Naive thymus-derived CD4-positive, alpha-beta T cell (primary cell): ENCODE data around the gene FGD4. TPM values are rescaled to one million over a fixed set of nuclear protein-coding genes. Genes with fewer than 3 reads are reported as not detected.

Experiments used
- ATAC-seq: fragments of 150-1000 bp; cut with Tn5 transposase; 2 replicates; pipeline ENCODE4 v1.10.0; 2021; ENCODE audit warnings: mild to moderate bottlenecking, moderate library complexity
- CTCF ChIA-PET: fragments of 350-600 bp; sonication (Branson Sonifier 250); formaldehyde crosslinking; loops from one replicate; lab custom pipeline; 2021; ENCODE audit warnings: antibody characterized with exemption; lab: Charles Lee
- POLR2A ChIA-PET: fragments of 350-600 bp; sonication (Branson Sonifier 250); formaldehyde crosslinking; loops from one replicate; lab custom pipeline; 2021; ENCODE audit warnings: antibody characterized with exemption, inconsistent platforms; lab: Charles Lee
- DNase-seq, 9 donors: peaks; one replicate each; pipeline versions ENCODE4 v3.0.0 to v3.0.0-alpha.2; 2020 to 2022; ENCODE audit warnings: mixed read lengths in 1 of 9
- H3K27ac ChIP-seq: one replicate; pipeline ENCODE4 v1.7.0; 2013; ENCODE audit warnings: mild to moderate bottlenecking, low read depth, low read length, moderate library complexity
- H3K27me3 ChIP-seq, 2 donors: one replicate each; pipeline ENCODE4 v1.7.0; 2013; ENCODE audit warnings: low read length in 2 of 2, mild to moderate bottlenecking in 2 of 2, moderate library complexity in 2 of 2; ENCODE audit not compliant: control insufficient read depth in 2 of 2, insufficient read depth in 2 of 2
- H3K36me3 ChIP-seq, 3 experiments: 1 replicate in 2 of 3; 2 replicates in 1 of 3; pipeline ENCODE4 v1.7.0; 2013; ENCODE audit warnings: low read length in 3 of 3, mild to moderate bottlenecking in 3 of 3, moderate library complexity in 1 of 3; ENCODE audit not compliant: insufficient read depth in 3 of 3, control insufficient read depth in 2 of 3
- H3K4me1 ChIP-seq, 2 donors: one replicate each; pipeline ENCODE4 v1.7.0; 2013; ENCODE audit warnings: low read length in 2 of 2, mild to moderate bottlenecking in 2 of 2, moderate library complexity in 1 of 2; ENCODE audit not compliant: control insufficient read depth in 2 of 2, insufficient read depth in 2 of 2
- H3K4me3 ChIP-seq: 2 replicates; pipeline ENCODE4 v1.7.0; 2013; ENCODE audit warnings: mild to moderate bottlenecking, low read length
- H3K9me3 ChIP-seq, 3 experiments: 1 replicate in 2 of 3; 2 replicates in 1 of 3; pipeline ENCODE4 v1.7.0; 2013; ENCODE audit warnings: low read length in 3 of 3; ENCODE audit not compliant: control insufficient read depth in 2 of 3
- H3K27ac Mint-ChIP-seq, 9 donors: one replicate each; pipeline ENCODE4 v1.8.0; 2020 to 2022; ENCODE audit warnings: mixed read lengths in 9 of 9, mild to moderate bottlenecking in 8 of 9, moderate library complexity in 5 of 9, inconsistent platforms in 2 of 9
- H3K27me3 Mint-ChIP-seq, 5 donors: one replicate each; pipeline ENCODE4 v1.8.0; 2021 to 2022; ENCODE audit warnings: mixed read lengths in 5 of 5, mild to moderate bottlenecking in 1 of 5
- H3K36me3 Mint-ChIP-seq, 5 donors: one replicate each; pipeline ENCODE4 v1.8.0; 2020 to 2022; ENCODE audit warnings: mixed read lengths in 5 of 5, mild to moderate bottlenecking in 3 of 5, inconsistent platforms in 1 of 5
- H3K4me1 Mint-ChIP-seq, 7 donors: one replicate each; pipeline ENCODE4 v1.8.0; 2020 to 2022; ENCODE audit warnings: mixed read lengths in 7 of 7, mild to moderate bottlenecking in 3 of 7, inconsistent platforms in 1 of 7
- H3K4me3 Mint-ChIP-seq, 10 donors: one replicate each; pipeline ENCODE4 v1.8.0; 2020 to 2022; ENCODE audit warnings: mild to moderate bottlenecking in 10 of 10, mixed read lengths in 10 of 10, moderate library complexity in 6 of 10, inconsistent platforms in 2 of 10
- H3K9me3 Mint-ChIP-seq, 11 donors: one replicate each; pipeline ENCODE4 v1.8.0; 2020 to 2022; ENCODE audit warnings: mixed read lengths in 11 of 11, mild to moderate bottlenecking in 4 of 11, inconsistent platforms in 1 of 11, moderate library complexity in 1 of 11
- intact Hi-C, 2 donors: fragments of 100-400 bp; cut with micrococcal nuclease; formaldehyde crosslinking; loops; one replicate each; pipeline ENCODE4 v1.15.1; 2023
- polyA plus RNA-seq, 2 donors: library from polyadenylated mRNA; unstranded; fragments of 300-500 nt; fragmentation: Illumina TruSeq; gene quantifications; one replicate each; pipeline ENCODE4 v1.2.3, GENCODE V29; 2021
- total RNA-seq, 6 experiments: library from RNA in 5 of 6; stranded (reverse) in 5 of 6; gene quantifications; 1 replicate in 5 of 6; 2 replicates in 1 of 6; pipeline ENCODE4 v1.2.3 and lab custom pipeline; 2021 to 2026

The FGD4 gene
- total and polyA plus RNA-seq, 7 experiments from 2014 or later, result 0.12 to 13.7 (median 0.50) TPM; not detected in 1

DNA sequence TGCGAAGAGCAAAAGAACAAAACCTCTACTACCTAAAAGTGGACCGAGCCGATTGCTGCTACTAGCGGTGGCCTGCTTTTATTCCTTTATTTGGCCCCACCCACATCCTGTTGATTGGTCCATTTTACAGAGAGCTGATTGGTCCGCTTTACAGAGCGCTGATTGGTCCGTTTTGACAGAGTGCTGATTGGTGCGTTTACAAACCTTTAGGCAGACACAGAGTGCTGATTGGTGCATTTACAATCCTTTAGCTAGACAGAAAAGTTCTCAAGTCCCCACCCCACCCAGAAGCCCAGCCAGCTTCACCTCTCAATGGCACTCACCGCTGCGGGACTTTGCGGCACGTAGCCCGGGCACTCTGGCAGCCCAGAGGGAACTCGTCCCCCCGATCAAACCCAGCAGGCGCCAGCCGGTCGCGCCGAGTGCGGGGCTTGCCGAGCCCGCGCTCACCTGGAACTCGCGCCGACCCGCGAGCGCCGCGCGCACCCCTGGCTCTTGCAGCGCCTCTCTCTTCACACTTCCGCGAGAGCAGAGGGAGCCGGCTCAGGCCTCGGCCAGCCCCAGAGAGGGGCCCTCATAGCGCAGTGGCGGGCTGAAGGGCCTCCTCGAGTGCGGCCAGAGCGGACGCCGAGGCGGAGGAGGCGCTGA, 8.7 kb upstream of the FGD4 start:
- H3K27me3 ChIP-seq, result no peaks in the 10 kb centered on the region
- intact Hi-C loops, result no loop called here
- H3K4me1 ChIP-seq, result no peaks in the 10 kb centered on the region
- Mint-ChIP-seq H3K4me1 (peaks cover 0 to 6% (median 3%) of the 10 kb centered on the region in 7 donors), H3K36me3 (no peaks in the 10 kb centered on the region), H3K9me3 (peaks cover 0 to 2% (median 0%) of the 10 kb centered on the region in 11 donors), H3K27me3 (peaks cover 10 to 22% (median 21%) of the 10 kb centered on the region in 5 donors), H3K27ac (no peak overlapping the region), H3K4me3 (peak overlapping the region; percentile 25 to 76 (median 62))
- no peaks in the 10 kb centered on the region for H3K9me3 ChIP-seq
- ChIA-PET POLR2A (no interaction called here), CTCF (no interaction called here)
- ATAC-seq (no peak), DNase-seq (peak in 5 of 9 donors; percentile 3 to 18 (median 14))
- H3K36me3 ChIP-seq, result no peaks in the 10 kb centered on the region
- H3K4me3 ChIP-seq, result no peak overlapping the region
- H3K27ac ChIP-seq, result no peak overlapping the region

DNA sequence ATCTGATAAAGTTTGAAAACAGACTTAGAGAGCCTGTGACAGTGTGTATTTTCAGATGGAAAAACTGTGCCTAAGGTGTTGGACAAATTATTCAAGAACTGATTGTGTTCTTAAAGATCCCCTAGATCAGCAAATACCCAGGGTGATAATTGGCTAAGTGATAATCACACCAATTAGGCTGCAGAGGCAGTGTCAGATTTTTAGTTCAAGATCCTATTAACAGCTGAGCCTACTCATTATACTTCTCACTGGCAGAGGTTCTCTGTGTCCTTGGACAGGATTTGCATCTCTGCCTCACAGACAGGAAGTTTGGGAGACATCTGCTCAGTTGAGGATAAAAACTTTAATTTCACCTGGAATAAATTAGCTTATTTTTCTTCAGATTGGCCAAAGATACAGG, 4.3 kb upstream of the FGD4 start:
- no peaks in the 10 kb centered on the region for H3K36me3 ChIP-seq
- no peak for ATAC-seq
- Mint-ChIP-seq H3K4me3 (no peak overlapping the region), H3K27ac (no peak overlapping the region), H3K36me3 (no peaks in the 10 kb centered on the region), H3K4me1 (peaks cover 1 to 9% (median 6%) of the 10 kb centered on the region in 7 donors), H3K27me3 (peaks cover 22 to 34% (median 26%) of the 10 kb centered on the region in 5 donors), H3K9me3 (no peaks in the 10 kb centered on the region)
- intact Hi-C loops, result loop anchor here in 1 of 2 donors (5.0 kb wide), 1 partner anchor 287 kb away; no protein-coding TSS in a partner anchor
- ChIA-PET POLR2A (no interaction called here), CTCF (no interaction called here)
- H3K9me3 ChIP-seq, result no peaks in the 10 kb centered on the region
- peaks cover 0 to 4% of the 10 kb centered on the region in 2 donors for H3K27me3 ChIP-seq
- DNase-seq, result no peak
- no peak overlapping the region for H3K27ac ChIP-seq
- no peak overlapping the region for H3K4me3 ChIP-seq
- H3K4me1 ChIP-seq, result peaks cover 0 to 2% of the 10 kb centered on the region in 2 donors

DNA sequence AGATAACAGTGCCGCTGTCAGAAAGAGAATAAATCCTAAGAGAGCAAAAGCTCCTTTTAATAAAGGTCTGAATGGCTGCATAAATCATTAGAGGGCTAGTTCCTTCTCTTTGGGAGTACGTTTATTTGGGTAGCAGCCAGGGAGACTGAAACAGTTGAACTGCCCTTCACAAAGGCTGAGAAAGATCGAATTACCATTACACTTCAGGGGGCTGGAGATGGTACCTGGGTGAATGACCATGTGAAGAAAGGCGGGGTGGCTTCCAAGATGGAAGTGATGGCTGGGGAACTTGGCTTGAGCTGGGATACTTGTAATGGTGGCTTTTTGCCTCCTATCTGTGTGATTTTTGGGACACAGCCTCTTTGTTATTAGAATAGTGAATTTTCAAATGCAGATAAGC, 1.7 kb upstream of the FGD4 start:
- ChIA-PET POLR2A (no interaction called here), CTCF (no interaction called here)
- intact Hi-C loops, result loop anchor here in 1 of 2 donors (5.0 kb wide), 1 partner anchor 285 kb away; no protein-coding TSS in a partner anchor
- Mint-ChIP-seq H3K27ac (no peak overlapping the region), H3K9me3 (no peaks in the 10 kb centered on the region), H3K4me3 (peak overlapping the region in 5 of 10 donors; percentile 12 to 95 (median 38)), H3K36me3 (no peaks in the 10 kb centered on the region), H3K27me3 (peaks cover 29 to 47% (median 35%) of the 10 kb centered on the region in 5 donors), H3K4me1 (peaks cover 3 to 13% (median 9%) of the 10 kb centered on the region in 7 donors)
- H3K27me3 ChIP-seq, result peaks cover 0 to 8% of the 10 kb centered on the region in 2 donors
- H3K27ac ChIP-seq, result no peak overlapping the region
- H3K36me3 ChIP-seq, result no peaks in the 10 kb centered on the region
- no peak for DNase-seq
- ATAC-seq, result no peak
- H3K9me3 ChIP-seq, result no peaks in the 10 kb centered on the region
- no peak overlapping the region for H3K4me3 ChIP-seq
- H3K4me1 ChIP-seq, result peaks cover 0 to 5% of the 10 kb centered on the region in 2 donors

DNA sequence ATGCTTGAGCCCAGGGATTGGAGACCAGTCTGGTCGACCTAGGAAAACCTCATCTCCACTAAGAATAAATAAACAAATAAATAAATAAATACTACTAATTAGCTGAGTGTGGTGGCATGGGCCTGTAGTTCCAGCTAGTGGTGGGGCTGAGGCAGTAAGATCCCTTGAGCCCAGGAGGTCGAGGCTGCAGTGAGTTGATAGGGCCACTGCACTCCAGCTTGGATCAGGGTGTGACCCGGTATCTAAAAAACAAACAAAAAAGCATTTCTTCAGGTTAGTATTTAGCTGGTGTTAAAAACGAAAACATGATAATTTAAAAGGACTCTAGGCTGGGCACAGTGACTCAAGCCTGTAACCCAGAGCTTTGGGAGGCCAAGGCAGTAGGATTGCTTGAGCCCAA, 1.2 kb upstream of the FGD4 start:
- CTCF ChIA-PET, result interaction anchor here (0.8 kb wide), 1 partner anchor 82 kb away, joined by 3 read pairs; no protein-coding TSS in a partner anchor
- H3K27me3 Mint-ChIP-seq, result peaks cover 30 to 47% (median 35%) of the 10 kb centered on the region in 5 donors
- POLR2A ChIA-PET, result no interaction called here
- H3K27ac Mint-ChIP-seq, result no peak overlapping the region
- H3K27me3 ChIP-seq, result peaks cover 0 to 8% of the 10 kb centered on the region in 2 donors
- peaks cover 3 to 13% (median 9%) of the 10 kb centered on the region in 7 donors for H3K4me1 Mint-ChIP-seq
- no peak overlapping the region for H3K27ac ChIP-seq
- peak overlapping the region in 8 of 10 donors; percentile 16 to 95 (median 56) for H3K4me3 Mint-ChIP-seq
- no peak for DNase-seq
- ATAC-seq, result no peak
- H3K4me1 ChIP-seq, result peaks cover 0 to 5% of the 10 kb centered on the region in 2 donors
- intact Hi-C loops, result loop anchor here in 1 of 2 donors (5.0 kb wide), 1 partner anchor 284 kb away; no protein-coding TSS in a partner anchor
- H3K36me3 ChIP-seq, result no peaks in the 10 kb centered on the region
- H3K9me3 Mint-ChIP-seq, result peaks cover 0 to 2% (median 0%) of the 10 kb centered on the region in 11 donors
- H3K9me3 ChIP-seq, result no peaks in the 10 kb centered on the region
- H3K36me3 Mint-ChIP-seq, result no peaks in the 10 kb centered on the region
- H3K4me3 ChIP-seq, result no peak overlapping the region

DNA sequence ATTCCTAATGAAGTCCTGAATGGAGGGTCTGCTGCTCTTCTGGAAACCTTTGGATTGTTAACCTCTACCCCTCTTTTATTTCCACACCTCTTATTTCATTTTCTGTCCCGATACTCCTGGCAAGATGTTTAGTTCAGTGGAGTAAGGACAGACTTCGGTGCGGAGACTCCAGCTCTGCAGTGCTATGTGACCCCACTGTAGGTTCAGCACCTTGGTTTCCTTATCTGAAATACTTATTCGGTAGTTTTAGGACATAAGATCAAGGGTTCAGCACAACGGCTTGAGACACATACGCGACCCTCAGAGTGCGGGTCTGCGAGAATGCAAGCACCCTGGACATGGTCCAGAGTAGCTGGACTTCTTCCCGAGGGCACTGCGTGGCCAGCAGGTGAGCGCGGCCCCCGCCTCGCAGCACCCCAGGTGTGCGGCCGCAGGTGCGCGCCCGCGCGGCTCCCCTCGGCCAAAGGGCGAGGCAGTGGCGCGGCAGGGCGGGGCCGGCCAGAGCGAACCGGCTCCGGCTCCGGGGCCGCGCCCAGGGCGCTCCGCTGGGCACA, 465 bp upstream of the FGD4 start:
- H3K4me1 ChIP-seq, result peaks cover 0 to 5% of the 10 kb centered on the region in 2 donors
- ChIA-PET POLR2A (no interaction called here), CTCF (interaction anchor here (0.8 kb wide), 1 partner anchor 83 kb away, joined by 3 read pairs; no protein-coding TSS in a partner anchor)
- Mint-ChIP-seq H3K27ac (no peak overlapping the region), H3K27me3 (peaks cover 31 to 50% (median 37%) of the 10 kb centered on the region in 5 donors), H3K9me3 (peaks cover 0 to 2% (median 0%) of the 10 kb centered on the region in 11 donors), H3K4me3 (peak overlapping the region; percentile 54 to 95 (median 82)), H3K4me1 (peaks cover 3 to 13% (median 9%) of the 10 kb centered on the region in 7 donors), H3K36me3 (no peaks in the 10 kb centered on the region)
- no peaks in the 10 kb centered on the region for H3K36me3 ChIP-seq
- H3K27ac ChIP-seq, result no peak overlapping the region
- H3K27me3 ChIP-seq, result peaks cover 0 to 8% of the 10 kb centered on the region in 2 donors
- no peaks in the 10 kb centered on the region for H3K9me3 ChIP-seq
- intact Hi-C loops, result loop anchor here in 1 of 2 donors (5.0 kb wide), 1 partner anchor 283 kb away; no protein-coding TSS in a partner anchor
- ATAC-seq, result no peak
- no peak for DNase-seq
- no peak overlapping the region for H3K4me3 ChIP-seq

DNA sequence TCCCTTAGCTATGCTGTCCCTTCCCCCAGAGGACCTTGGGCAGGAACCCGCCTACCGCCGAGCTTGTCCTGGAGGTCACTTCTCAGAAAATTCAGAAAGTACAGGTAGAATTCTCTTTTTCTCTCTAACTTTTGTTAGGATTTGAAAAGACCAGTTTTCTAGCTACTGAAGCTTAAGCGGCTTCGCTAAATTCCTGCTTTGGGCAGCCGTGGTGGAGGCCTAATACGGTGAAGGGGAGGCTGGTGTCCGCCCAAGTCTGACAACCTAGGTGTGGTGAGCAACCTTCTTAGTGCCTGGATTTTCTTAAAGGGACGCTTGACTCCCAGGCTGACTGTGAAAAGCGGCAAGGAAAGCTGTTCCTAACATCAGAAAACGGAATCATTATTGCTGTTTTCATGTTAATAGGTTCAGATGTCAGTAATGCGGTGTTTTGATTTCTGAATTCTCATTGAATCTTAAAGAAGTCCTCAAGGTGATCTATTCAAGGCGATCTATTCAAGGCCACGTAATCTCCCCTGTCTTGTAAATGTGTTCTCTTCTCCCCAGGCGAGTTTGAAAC, 835 bp downstream of the FGD4 start:
- peak overlapping the region; percentile 51 for H3K4me3 ChIP-seq
- peak overlapping the region in 1 of 9 donors; percentile 62 for H3K27ac Mint-ChIP-seq
- H3K27ac ChIP-seq, result no peak overlapping the region
- no peaks in the 10 kb centered on the region for H3K36me3 Mint-ChIP-seq
- intact Hi-C loops, result no loop called here
- H3K4me3 Mint-ChIP-seq, result peak overlapping the region; percentile 74 to 95 (median 84)
- peaks cover 0 to 5% of the 10 kb centered on the region in 2 donors for H3K4me1 ChIP-seq
- H3K27me3 ChIP-seq, result peaks cover 0 to 8% of the 10 kb centered on the region in 2 donors
- ChIA-PET POLR2A (no interaction called here), CTCF (no interaction called here)
- peaks cover 31 to 53% (median 40%) of the 10 kb centered on the region in 5 donors for H3K27me3 Mint-ChIP-seq
- ATAC-seq, result no peak
- H3K4me1 Mint-ChIP-seq, result peaks cover 3 to 13% (median 9%) of the 10 kb centered on the region in 7 donors
- peaks cover 0 to 2% (median 0%) of the 10 kb centered on the region in 11 donors for H3K9me3 Mint-ChIP-seq
- no peak for DNase-seq
- no peaks in the 10 kb centered on the region for H3K9me3 ChIP-seq
- no peaks in the 10 kb centered on the region for H3K36me3 ChIP-seq
